Hepatic stellate cell (primary cell): ENCODE data around the gene HIF3A.

Source experiments
- DNase-seq: peaks from one replicate; pipeline ENCODE4 v3.0.0; 2011; ENCODE audit warnings: low spot score

The HIF3A gene

DNA sequence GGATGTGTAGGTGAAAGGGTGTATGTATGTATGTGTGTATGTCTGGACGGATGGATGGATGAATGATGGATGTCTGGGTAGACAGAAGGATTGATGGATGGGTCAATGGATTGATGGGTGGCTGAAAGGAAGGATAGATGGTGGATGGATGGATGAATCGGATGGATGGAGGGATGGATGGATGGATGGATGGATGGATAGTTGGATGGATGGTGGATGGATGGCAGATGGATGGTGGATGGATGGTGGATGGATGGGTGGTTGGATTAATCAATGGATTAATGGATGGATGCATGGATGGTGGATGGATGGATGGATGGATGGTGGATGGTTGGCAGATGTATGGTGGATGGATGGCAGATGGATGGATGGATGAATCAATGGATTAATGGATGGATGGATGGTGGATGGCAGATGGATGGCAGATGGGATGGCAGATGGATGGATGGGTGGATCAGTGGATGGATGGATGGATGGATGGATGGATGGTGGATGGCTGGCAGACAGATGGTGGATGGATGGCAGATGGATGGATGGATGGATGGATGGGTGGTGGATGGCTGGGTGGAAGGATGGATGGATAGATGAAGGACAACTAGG is 33.6 kb downstream of the HIF3A start:
- DNase-seq, result no peak

DNA sequence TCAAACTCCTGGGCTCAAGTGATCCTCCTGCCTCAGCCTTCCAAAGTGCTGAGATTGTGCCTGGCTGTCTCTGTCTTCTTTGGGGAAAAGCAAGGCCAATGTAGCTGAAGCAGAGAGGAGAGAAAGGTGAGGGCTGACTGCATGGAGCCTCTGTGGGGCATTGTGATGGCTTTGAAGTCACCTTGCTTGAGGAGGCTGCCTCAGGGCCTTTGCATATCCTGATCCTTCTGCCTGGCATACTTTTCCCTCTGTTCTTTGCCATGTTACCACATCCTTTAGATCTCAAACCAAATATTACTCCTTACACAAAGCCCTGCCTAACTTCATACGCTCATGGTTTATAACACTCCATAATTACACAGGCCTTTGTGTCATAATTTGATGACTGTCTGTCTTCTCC is 40.6 kb downstream of the HIF3A start:
- DNase-seq, result no peak

DNA sequence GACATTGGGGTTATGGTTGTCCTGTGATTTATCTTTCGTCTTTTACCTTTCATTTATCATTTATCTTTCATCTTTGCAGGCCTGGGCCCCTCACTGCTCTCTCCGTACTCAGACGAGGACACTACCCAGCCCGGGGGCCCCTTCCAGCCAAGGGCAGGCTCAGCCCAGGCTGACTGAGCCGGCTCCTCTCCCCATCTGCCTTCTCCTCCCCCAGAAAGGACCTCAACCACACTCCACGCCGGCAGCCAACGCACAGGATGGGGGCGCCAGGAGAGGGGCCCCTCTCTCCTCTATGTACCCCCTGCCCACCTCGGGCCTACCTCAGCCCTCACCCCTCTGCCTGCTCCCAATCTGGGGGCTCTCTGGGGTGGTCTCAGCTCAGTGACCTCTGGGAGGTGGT is 42.6 kb downstream of the HIF3A start:
- DNase-seq, result no peak

DNA sequence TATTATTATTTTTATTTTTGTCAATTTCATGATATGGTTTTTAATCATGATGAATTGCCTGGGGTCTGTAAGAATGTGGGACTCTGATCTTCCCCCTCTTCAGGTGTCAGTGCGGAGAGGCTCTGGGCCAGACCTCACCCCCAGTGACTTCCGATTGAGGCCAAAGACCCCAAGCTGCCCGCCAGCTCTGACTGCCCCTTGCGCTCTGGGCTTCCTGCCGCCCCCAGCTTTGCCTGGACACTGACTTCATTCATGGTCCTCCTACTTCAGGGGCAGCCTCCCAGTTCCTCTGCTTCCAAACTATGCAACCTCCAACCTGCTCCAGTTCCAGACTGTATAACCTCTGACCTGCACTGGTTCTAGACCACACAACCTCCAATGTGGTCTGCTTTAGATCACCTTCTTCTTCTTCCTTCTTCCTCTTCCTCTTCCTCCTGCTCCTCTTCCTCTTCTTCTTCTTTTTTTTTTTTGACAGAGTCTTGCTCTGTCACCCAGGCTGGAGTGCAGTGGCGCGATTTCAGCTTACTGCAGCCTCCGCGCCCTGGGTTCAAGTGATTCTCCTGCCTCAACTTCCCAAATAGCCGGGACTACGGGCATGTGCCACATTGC is 43.3 kb downstream of the HIF3A start:
- DNase-seq, result no peak

DNA sequence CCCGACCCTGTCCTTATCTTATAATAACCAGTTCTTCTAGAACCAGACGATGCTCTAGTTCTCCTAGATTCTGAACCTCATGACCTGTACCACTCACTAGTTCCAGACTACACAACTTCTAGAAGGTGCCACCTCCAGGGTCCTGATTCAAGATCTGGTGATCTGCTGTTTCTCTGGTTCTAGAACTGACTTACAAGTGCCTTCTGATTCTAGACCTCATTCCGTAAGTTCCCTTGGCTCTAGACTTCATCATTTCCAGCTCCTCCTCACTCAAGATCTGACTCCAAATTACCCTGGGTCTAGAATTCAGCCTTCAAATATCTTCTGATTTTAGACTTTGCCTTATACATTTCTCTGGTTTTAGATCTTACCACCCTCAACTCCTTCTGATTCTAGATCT is 45.1 kb downstream of the HIF3A start:
- no peak for DNase-seq

DNA sequence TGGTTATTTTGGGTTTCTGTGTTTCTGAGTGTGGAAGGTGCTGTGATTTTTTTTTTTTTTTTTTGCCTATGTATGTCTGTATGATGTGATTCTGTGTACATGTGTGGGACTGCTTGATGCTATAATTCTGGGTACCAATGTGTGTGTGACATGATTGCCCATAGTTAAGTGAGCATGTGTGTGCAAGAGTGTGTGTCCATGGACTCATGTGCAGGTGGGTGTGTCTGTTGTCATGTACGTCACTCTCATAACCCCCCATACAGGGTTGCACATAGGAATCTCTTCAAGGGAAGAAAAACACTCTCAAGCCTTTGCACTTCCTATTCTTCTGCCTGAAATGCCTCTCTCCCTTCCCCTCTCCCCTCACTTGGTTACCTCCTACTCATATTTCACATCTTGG is 47.5 kb downstream of the HIF3A start:
- no peak for DNase-seq

DNA sequence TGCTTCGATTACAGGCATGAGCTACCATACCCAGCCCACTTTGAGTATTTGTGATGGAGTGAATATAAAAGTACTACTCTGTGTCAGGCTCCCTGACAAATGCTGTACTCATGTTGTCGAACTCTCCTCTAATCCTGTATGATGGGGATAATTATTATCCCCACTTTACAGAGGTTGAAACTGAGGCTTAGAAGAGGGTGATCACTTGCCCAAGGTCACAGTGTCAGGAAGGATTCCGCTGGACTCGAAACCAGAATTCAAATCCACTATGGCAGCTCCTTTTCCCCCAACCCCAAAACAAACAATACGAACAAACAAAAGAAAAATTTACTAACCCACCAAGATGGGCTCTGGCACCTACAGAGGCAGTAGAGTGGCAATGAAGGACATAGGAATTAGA is 48.3 kb downstream of the HIF3A start:
- DNase-seq, result no peak

DNA sequence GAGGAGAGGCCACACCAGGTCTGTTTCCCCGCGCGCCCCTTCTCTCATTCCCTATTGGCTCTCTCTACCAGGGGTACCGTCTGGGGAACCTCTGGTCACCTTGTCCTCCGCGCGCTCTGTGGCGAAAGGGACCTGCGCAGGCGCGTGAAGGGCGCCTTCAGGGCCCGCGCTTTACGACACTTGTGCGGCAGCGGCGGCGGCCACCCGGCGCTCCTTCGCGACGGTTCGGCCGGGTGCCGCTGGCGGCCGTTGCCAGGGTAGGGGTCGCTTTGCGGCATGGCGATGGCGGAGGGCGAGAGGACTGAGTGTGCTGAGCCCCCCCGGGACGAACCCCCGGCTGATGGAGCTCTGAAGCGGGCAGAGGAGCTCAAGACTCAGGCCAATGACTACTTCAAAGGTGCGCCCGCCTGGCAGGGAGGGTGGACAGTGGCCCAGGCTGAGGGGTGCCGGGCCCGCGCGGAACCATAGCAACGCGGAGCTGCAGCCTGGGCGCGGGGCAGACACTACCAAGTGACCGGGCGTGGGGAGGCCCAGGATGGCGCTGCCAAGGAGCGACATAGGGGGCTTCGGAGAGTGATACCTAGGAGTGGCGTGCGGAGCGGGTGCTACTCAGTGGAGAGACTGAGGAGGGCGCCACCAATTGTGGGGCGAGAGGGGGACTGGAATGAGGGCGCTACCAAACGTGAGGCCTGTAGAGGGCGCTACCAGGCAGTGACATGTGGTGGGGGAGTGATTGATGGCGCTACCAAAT is 50.2 kb downstream of the HIF3A start, which contains the start of gene PPP5C:
Gene PPP5C (plus strand): TSS at position 267 of the 751 bp plus-strand sequence. CDS start 10 bp downstream, at position 277.
- peak; percentile 99 for DNase-seq

DNA sequence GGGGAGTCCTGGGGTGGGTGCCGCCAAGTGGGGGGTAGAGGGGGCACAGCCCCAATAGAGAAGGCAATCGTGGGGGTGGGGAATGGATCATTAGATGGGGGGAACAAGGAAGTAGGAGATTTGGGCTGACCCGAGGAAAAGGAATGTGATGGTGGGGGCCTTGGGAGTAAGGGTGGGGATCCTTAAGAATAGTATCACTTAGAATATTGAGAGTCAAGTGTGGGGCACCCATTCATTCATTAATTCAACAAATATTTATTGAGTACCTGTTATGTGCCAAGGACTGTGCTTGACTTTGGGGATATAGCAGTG is 50.7 kb downstream of the HIF3A start:
- no peak for DNase-seq

DNA sequence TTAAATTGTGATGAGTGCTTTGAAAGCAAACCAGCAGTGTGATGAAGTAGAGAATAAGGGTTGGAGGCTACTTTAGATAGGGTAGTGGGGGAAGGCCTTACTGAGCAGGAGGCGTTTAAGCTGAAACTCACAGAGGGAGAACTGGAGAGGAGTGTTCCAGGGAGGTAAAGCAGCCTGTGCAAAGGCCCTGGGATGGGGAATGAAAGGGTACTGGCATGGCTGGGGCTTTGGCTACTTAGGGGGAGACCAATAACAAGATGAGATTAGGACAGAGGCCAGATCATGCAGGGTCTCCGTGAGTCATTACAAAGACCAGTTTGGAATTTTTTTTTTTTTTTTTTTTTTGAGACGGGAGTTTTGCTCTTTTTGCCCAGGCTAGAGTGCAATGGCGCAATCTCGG is 51.1 kb downstream of the HIF3A start:
- DNase-seq, result no peak

DNA sequence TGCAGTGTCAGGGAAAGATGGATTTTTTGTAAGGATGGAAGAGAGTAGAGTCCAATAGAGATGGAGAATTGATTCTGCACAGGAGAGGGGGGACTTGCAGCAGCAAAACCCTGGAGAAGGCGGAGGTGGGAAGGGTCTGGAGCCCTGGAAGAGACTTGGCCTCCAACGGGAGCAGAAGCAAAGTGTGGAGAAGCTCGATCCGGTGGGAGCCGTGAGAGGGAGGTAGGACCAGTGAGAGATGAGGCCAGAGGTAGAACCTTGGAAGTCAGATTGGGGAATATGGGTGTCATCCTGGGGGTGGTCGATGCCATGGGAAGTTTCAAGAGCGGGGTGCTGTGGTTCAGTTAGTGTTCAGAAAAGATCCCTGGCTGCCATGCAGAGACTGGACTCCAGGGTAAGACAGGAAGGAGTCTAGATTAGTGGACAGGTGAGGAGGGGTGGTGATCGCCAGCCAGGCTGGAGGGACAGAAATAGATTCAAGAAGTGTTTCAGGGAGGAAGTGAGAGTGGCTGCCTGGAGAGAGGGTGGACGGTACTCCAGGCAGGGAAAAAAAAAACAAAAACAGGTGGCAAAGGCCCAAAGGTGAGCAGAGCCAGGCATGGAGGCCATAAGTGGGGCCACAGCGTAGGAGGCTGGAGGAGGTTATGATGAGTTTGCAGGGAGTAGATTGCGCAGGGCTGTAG is 52.6 kb downstream of the HIF3A start:
- DNase-seq, result no peak

DNA sequence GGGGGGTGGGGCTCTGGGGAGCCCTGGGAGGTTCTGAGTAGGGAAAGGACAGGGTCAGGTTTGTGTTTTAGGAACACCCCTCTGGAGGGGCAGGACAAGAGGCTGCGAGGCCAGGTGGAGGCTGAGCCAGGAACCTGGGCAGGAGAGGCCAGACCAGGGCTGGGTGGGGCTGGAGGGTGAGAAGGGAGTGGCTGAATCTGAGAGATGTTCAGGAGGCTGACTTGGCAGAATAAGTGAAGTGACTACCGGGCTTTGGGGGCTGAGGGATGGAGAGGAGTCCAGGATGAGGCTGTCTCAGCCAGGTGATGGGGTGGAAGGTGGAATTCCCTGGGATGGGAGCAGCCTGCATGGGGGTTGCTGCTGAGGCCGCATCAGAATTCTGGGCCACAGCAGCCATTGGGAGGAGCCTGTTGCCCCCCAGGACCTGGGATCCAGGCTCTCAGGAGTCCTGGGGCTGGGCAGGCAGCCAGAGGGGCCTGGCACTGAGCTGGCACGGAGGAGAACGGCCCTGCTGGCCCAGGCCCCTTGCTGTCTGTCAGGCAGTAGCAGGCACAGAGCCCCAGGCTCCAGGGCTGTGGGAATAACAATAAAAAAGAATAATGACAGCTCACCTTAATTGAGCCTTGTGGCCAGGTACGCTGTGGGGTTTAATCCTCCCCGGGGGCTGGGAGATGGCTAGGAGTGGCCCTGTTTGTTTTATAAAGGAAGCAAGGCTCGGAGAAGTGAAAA is 53.4 kb downstream of the HIF3A start:
- no peak for DNase-seq

DNA sequence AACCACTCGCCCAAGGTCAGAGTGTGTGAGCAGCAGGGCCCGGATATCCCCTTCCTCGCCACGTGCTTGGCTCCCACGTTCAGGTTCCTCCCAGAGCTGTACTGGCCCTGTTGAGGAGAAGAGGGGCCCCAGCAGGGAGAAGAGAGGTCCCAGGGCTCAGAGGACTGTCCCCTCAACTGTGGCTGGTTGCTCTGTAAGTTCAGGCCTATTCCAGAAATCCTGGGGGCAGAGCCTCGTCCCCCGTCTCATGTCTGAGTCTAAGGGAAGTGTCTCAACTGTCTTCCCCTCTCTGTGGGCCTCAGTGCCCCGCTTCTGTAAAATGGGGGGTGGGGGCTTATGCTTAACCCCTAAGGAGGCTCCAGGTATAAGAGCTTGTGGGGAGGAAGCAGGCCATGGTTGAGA is 53.9 kb downstream of the HIF3A start:
- DNase-seq, result no peak

DNA sequence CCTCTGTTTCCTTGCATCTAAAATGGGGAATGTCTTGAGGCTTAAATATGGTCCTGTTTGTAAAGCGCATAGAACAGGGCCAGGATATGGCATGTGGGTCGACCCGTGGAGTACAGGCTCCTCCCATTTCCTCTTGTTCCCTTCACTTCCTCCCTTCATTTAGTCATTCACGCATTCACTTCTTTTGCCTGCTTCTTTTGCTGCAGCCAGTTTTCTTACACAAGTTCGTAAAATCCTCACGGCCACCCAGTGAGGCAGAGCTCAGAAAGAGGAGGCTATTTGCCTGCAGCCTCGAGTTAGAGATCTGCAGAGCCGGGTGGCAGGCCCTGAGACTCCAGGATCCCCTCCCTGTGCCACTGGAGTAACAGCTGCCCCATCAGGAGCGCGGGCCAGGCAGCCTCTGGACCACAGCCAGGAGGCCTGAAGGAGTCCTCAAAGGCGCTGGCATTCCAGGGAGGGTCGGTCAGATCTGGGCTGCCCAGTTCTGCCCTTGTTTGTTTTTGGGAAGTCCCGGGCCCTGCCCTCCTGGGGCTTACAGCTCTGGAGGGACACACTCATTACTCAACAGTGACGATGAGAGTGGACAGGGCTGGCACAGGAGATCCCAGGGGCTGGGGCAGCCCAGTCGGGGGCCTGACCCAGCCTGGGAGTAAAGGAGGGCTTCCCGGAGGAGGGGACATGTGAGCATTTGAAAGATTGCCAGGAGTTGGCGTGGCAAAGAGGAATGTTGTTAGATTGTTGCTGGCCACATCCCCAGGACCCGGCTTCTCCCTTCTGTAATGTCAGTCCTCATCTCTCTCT is 54.6 kb downstream of the HIF3A start:
- DNase-seq, result peak; percentile 85

DNA sequence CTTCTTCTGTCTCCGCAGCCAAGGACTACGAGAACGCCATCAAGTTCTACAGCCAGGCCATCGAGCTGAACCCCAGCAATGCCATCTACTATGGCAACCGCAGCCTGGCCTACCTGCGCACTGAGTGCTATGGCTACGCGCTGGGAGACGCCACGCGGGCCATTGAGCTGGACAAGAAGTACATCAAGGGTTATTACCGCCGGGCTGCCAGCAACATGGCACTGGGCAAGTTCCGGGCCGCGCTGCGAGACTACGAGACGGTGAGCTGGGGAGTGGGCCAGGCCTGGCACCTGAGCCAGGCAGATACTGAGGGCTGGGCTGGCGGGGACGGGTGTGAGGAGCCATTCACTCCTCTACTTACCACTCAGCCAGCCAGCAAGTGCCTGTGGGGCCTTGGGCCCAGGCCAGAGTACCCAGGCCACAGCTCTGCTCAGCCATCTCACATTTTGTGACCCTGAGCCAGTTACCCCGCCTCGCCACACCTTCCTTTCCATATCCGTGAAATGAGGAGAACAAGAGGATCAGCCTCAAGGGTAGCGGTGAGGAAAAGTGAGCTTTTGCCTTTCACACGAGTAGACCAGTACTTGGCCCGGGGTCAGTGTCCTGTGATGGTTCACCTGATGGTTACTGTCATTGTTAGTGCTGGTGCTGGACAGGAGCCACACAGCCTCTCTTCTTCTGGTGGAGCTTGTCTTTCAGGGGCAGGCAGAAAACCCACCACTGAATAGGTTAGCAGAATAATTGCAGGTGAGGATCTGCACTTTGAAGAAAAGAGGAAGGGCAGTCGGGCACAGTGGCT is 57.1 kb downstream of the HIF3A start:
- no peak for DNase-seq

DNA sequence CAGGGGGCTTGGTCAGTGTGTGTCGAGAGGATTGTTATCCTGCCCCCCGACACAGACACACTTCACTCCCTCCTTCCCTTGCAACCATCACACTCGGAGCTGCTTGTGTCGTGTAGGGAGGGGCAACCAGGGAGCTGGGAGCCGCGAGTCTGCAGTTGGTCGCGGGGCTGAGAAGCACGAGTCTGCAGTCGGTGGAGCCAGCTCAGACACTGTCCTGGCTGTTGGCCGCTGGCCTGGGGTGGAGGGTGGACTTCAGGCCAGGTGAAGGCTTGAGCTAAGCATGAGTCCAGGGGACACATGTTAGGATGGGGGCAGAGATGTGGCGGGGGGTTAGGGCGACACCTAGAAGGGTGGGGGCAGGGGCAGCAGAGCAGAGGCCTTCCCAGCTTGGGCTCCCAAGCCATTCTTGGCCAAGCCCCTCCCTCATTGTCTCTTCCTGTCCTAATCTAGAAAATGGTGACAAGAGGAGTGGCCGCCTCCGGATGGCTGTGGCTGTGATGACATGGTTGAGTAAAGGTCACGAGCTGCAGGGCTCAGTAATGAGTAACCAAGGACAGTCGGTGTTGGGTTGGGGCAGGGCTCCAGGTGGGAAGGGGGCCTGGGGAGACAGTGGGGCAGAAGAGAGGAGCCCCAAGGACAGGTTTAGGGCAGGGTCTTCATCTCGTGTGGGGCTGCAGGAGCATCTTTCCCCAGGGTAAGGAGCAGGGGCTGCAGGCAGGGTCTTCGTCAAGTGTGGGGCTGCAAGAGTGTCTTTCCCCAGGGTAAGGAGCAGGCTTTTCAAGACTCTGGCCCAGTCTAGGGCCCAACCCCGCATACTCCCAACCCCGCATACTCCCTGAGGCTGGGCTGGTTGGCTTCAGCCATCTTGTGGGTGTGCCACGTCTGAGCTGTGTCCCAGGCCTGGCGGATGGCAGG is 58.6 kb downstream of the HIF3A start:
- DNase-seq, result no peak

DNA sequence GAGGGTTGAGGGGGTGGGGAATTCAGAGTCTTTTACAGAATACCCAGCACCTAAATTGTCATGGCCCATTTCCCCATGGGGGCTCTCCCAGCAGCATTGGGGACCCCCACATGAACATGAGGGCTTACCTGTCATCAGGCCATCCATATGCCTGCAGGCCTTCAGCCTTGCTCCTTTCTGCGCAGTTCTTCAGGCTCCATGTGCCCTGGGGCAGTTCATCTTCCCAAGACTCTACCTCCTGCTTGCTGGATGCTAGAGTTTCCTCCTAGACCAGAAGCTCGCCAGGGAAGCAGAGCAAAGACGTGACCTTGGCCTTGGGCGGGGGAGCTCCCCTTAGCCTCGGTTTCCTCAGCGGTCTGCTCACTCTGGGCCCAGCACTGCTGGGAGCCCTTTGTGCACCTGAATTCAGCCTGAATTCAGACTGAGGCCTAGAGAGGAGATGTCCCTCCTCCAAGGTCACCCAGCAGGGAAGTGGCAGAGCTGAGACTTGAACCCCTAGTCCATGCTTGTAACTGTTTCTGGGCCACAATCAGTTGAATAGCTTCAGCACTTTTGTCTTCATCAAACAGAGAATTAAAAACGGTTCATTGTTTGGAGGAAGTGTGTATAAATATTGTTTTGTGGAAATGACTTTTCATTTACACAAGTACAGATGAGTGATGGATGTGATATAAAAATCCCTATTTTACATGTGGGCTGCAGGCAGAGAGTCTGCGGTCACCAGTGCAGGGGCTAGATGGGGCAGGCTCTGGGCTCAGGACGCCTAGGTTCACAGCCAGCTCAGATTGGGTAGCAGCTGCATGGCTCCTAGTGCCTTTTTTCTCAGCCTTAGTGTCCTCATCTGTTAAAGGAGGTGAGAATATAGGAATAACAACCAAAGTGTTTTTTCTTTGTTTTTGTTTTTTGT is 59.6 kb downstream of the HIF3A start:
- DNase-seq, result no peak

DNA sequence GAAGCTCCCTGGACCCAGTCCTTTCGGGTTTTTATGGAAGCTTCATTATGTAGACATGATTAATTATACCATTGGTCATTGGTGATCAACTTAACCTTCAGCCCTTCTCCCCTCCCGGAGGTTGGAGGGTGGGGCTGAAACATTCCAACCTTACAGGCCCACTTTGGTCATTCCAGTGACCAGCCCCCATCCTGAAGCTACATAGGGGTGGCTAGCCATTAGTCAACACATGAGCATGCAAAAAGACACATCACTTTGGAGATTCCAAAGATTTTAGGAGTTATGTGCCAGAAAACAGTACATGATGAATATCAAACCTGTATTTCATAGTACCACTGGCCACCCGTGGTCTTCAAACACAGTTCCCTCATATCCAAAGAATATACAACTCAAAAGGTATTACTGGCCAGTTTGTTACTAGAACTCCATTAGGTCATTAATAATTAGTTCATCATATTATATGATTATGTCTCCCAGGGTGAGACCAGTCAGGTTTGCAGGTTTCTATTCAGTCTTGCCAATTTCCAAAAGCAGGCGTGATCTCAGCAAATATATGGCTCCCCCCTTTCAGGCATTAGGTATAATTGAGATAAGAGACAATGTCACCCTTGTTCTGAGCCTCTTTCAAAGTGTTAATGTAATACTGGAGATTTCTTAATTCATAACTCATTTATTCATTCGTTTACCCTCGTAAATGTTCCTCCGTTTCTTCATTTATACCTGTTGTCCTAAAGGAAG is 61.2 kb downstream of the HIF3A start:
- peak; percentile 34 for DNase-seq
